Measurements from ENCODE around the gene DNAJB13. TPM values are rescaled to one million over a fixed set of nuclear protein-coding genes. Genes with fewer than 3 reads are reported as not detected.

Gene DNAJB13
- total and polyA plus RNA-seq, 12 donors: not detected

- H3K9me3 ChIP-seq: peaks cover 0 to 19% (median 0%) of the 10 kb centered on the region in 11 donors
- no peaks in the 10 kb centered on the region for H3K27me3 ChIP-seq
- no peak for DNase-seq
- no peaks in the 10 kb centered on the region for H3K4me1 ChIP-seq
- peaks cover 0 to 9% (median 3%) of the 10 kb centered on the region in 9 donors for H3K36me3 ChIP-seq
- TF ChIP-seq CTCF (IDR thresholded peaks at IDR 0.05): no peak
- ATAC-seq: no peak
- intact Hi-C loops (cut with DNase I): no loop called here
- no peak overlapping the region for H3K27ac ChIP-seq
- WGBS, 2 donors: 81 to 87% methylated on average over 4 of the region's 4 CpGs
- no peak overlapping the region for H3K4me3 ChIP-seq
Observed at GRCh38 chr11:73939096-73939495, 11.7 kb upstream of the DNAJB13 start.

- no peaks in the 10 kb centered on the region for H3K27me3 ChIP-seq
- TF ChIP-seq CTCF (IDR thresholded peaks at IDR 0.05): no peak
- ATAC-seq: no peak
- no peak overlapping the region for H3K4me3 ChIP-seq
- H3K27ac ChIP-seq: no peak overlapping the region
- H3K9me3 ChIP-seq: peaks cover 0 to 19% (median 0%) of the 10 kb centered on the region in 11 donors
- 95 to 96% methylated on average over 9 of the region's 9 CpGs for WGBS, 2 donors
- no peaks in the 10 kb centered on the region for H3K36me3 ChIP-seq
- intact Hi-C loops (cut with DNase I): no loop called here
- no peaks in the 10 kb centered on the region for H3K4me1 ChIP-seq
- no peak for DNase-seq
Observed at GRCh38 chr11:73940801-73941570, 9.8 kb upstream of the DNAJB13 start.

- no peak for TF ChIP-seq CTCF (IDR thresholded peaks at IDR 0.05)
- no peak overlapping the region for H3K27ac ChIP-seq
- H3K27me3 ChIP-seq: no peaks in the 10 kb centered on the region
- no peak for ATAC-seq
- H3K36me3 ChIP-seq: no peaks in the 10 kb centered on the region
- no peak for DNase-seq
- no peaks in the 10 kb centered on the region for H3K4me1 ChIP-seq
- peaks cover 0 to 19% (median 0%) of the 10 kb centered on the region in 11 donors for H3K9me3 ChIP-seq
- intact Hi-C loops (cut with DNase I): no loop called here
- WGBS, 2 donors: 61 to 65% methylated on average over 1 of the region's 1 CpG
- no peak overlapping the region for H3K4me3 ChIP-seq
Observed at GRCh38 chr11:73942010-73942409, 8.8 kb upstream of the DNAJB13 start.

- no peak for DNase-seq
- H3K27me3 ChIP-seq: no peaks in the 10 kb centered on the region
- no peak overlapping the region for H3K27ac ChIP-seq
- no peaks in the 10 kb centered on the region for H3K4me1 ChIP-seq
- TF ChIP-seq CTCF (IDR thresholded peaks at IDR 0.05): no peak
- ATAC-seq: no peak
- H3K4me3 ChIP-seq: no peak overlapping the region
- H3K9me3 ChIP-seq: peaks cover 0 to 11% (median 0%) of the 10 kb centered on the region in 11 donors
- intact Hi-C loops (cut with DNase I): no loop called here
- no peaks in the 10 kb centered on the region for H3K36me3 ChIP-seq
- 53 to 61% methylated on average over 6 of the region's 6 CpGs for WGBS, 2 donors
Observed at GRCh38 chr11:73944085-73944484, 6.7 kb upstream of the DNAJB13 start.
